H9 (cell line): Measurements from ENCODE around the gene CCR5. TPM values are rescaled to one million over a fixed set of nuclear protein-coding genes. Genes with fewer than 3 reads are reported as not detected.

Experiments
- DNase-seq: peaks from one replicate; pipeline ENCODE4 v3.0.0-alpha.2; 2017
- H2AFZ ChIP-seq: one replicate; pipeline ENCODE4 v1.6.1; 2013; ENCODE audit warnings: mild to moderate bottlenecking, low read length, control low read depth, moderate library complexity
- H2AK5ac ChIP-seq: 2 replicates; pipeline ENCODE4 v1.6.1; 2013; ENCODE audit warnings: low read length, control low read depth, mixed read lengths; ENCODE audit not compliant: insufficient read length
- H2BK120ac ChIP-seq: one replicate; pipeline ENCODE4 v1.6.1; 2013; ENCODE audit warnings: low read depth, mild to moderate bottlenecking, low read length, control low read depth, inconsistent platforms; ENCODE audit not compliant: poor library complexity, severe bottlenecking
- H2BK12ac ChIP-seq: 2 replicates; pipeline ENCODE4 v1.6.1; 2013; ENCODE audit warnings: low read length, control low read depth, mixed read lengths, low read depth; ENCODE audit not compliant: insufficient read length
- H2BK15ac ChIP-seq: 2 replicates; pipeline ENCODE4 v1.6.1; 2013; ENCODE audit warnings: low read depth, low read length, control low read depth
- H2BK20ac ChIP-seq: one replicate; pipeline ENCODE4 v1.6.1; 2013; ENCODE audit warnings: low read depth, mild to moderate bottlenecking, low read length, control low read depth, inconsistent platforms; ENCODE audit not compliant: poor library complexity, severe bottlenecking
- H2BK5ac ChIP-seq: 2 replicates; pipeline ENCODE4 v1.6.1; 2013; ENCODE audit warnings: low read length, control low read depth, mixed read lengths; ENCODE audit not compliant: insufficient read length
- H3K14ac ChIP-seq: 2 replicates; pipeline ENCODE4 v1.6.1; 2013; ENCODE audit warnings: low read length, control low read depth; ENCODE audit not compliant: insufficient read depth
- H3K18ac ChIP-seq: 2 replicates; pipeline ENCODE4 v1.6.1; 2013; ENCODE audit warnings: low read depth, mild to moderate bottlenecking, mixed read lengths, low read length, control low read depth; ENCODE audit not compliant: insufficient read length
- H3K23ac ChIP-seq: 2 replicates; pipeline ENCODE4 v1.6.1; 2013; ENCODE audit warnings: low read length, control low read depth, mixed read lengths, low read depth; ENCODE audit not compliant: insufficient read length
- H3K23me2 ChIP-seq: 2 replicates; pipeline ENCODE4 v1.6.1; 2013; ENCODE audit warnings: low read depth, mild to moderate bottlenecking, mixed read lengths, low read length, control low read depth; ENCODE audit not compliant: insufficient read length, poor library complexity, severe bottlenecking
- H3K27ac ChIP-seq: 2 replicates; pipeline ENCODE4 v1.5.1; 2013; ENCODE audit warnings: low read length, control low read depth, mixed read lengths, low read depth; ENCODE audit not compliant: insufficient read length
- H3K27me3 ChIP-seq: 2 replicates; pipeline ENCODE4 v1.6.1; 2013; ENCODE audit warnings: low read length, control low read depth, inconsistent platforms; ENCODE audit not compliant: insufficient read depth
- H3K4ac ChIP-seq: 2 replicates; pipeline ENCODE4 v1.6.1; 2013; ENCODE audit warnings: low read depth, mild to moderate bottlenecking, control low read depth, inconsistent platforms, low read length, moderate library complexity
- H3K4me1 ChIP-seq: 2 replicates; pipeline ENCODE4 v1.6.1; 2013; ENCODE audit warnings: low read length, control low read depth, inconsistent platforms; ENCODE audit not compliant: insufficient read depth
- H3K4me2 ChIP-seq: 2 replicates; pipeline ENCODE4 v1.6.1; 2013; ENCODE audit warnings: low read length, control low read depth, mixed read lengths; ENCODE audit not compliant: insufficient read length, insufficient read depth
- H3K56ac ChIP-seq: 2 replicates; pipeline ENCODE4 v1.6.1; 2013; ENCODE audit warnings: low read depth, mild to moderate bottlenecking, mixed read lengths, low read length, control low read depth; ENCODE audit not compliant: insufficient read length
- H3K79me1 ChIP-seq: 2 replicates; pipeline ENCODE4 v1.6.1; 2013; ENCODE audit warnings: low read depth, mild to moderate bottlenecking, moderate library complexity, low read length, control low read depth, inconsistent platforms; ENCODE audit not compliant: insufficient read depth, poor library complexity, severe bottlenecking
- H3K79me2 ChIP-seq: 2 replicates; pipeline ENCODE4 v1.6.1; 2013; ENCODE audit warnings: low read length, control low read depth, inconsistent platforms; ENCODE audit not compliant: insufficient read depth
- H3K9ac ChIP-seq: 2 replicates; pipeline ENCODE4 v1.6.1; 2013; ENCODE audit warnings: low read length, control low read depth, mixed read lengths; ENCODE audit not compliant: insufficient read length; ENCODE audit errors: extremely low read depth
- H3K9me3 ChIP-seq: one replicate; pipeline ENCODE4 v1.6.1; 2013; ENCODE audit warnings: low read depth, low read length, inconsistent platforms; ENCODE audit not compliant: control insufficient read depth
- H3T11ph ChIP-seq: one replicate; pipeline ENCODE4 v1.6.1; 2013; ENCODE audit warnings: mild to moderate bottlenecking, low read length, control low read depth, inconsistent platforms
- H4K20me1 ChIP-seq: one replicate; pipeline ENCODE4 v1.6.1; 2013; ENCODE audit not compliant: control insufficient read depth, insufficient read length, insufficient read depth
- H4K5ac ChIP-seq: 2 replicates; pipeline ENCODE4 v1.6.1; 2013; ENCODE audit warnings: low read depth, mild to moderate bottlenecking, mixed read lengths, low read length, control low read depth; ENCODE audit not compliant: insufficient read length
- H4K8ac ChIP-seq: replicated peaks from 2 replicates; pipeline ENCODE4 v1.6.1; 2013; ENCODE audit warnings: low read length, control low read depth, mixed read lengths, low read depth; ENCODE audit not compliant: insufficient read length
- H4K91ac ChIP-seq: 2 replicates; pipeline ENCODE4 v1.6.1; 2013; ENCODE audit warnings: low read depth, mild to moderate bottlenecking, moderate library complexity, mixed read lengths, low read length, control low read depth; ENCODE audit not compliant: insufficient read length
- H3K27ac Mint-ChIP-seq, 3 experiments: 2 replicates in 2 of 3; 3 replicates in 1 of 3; pipeline ENCODE4 v1.8.0; 2020 to 2021; ENCODE audit warnings: mixed read lengths in 3 of 3, mild to moderate bottlenecking in 1 of 3, moderate library complexity in 1 of 3
- H3K27me3 Mint-ChIP-seq: 2 replicates; pipeline ENCODE4 v1.8.0; 2021; ENCODE audit warnings: low read depth, mild to moderate bottlenecking, moderate library complexity, mixed read lengths
- H3K36me3 Mint-ChIP-seq, 3 experiments: 2 replicates in 2 of 3; 3 replicates in 1 of 3; pipeline ENCODE4 v1.8.0; 2020 to 2021; ENCODE audit warnings: low read depth in 3 of 3, mixed read lengths in 3 of 3; ENCODE audit not compliant: insufficient read depth in 1 of 3
- H3K4me1 Mint-ChIP-seq, 2 experiments: 2 replicates each; pipeline ENCODE4 v1.8.0; 2020; ENCODE audit warnings: mixed read lengths in 2 of 2
- H3K4me3 Mint-ChIP-seq, 2 experiments: 2 replicates in 1 of 2; 3 replicates in 1 of 2; pipeline ENCODE4 v1.8.0; 2020 to 2021; ENCODE audit warnings: mild to moderate bottlenecking in 2 of 2, mixed read lengths in 2 of 2, moderate library complexity in 1 of 2
- H3K9me3 Mint-ChIP-seq, 2 experiments: 2 replicates in 1 of 2; 3 replicates in 1 of 2; pipeline ENCODE4 v1.8.0; 2020; ENCODE audit warnings: mild to moderate bottlenecking in 2 of 2, mixed read lengths in 2 of 2, moderate library complexity in 1 of 2
- WGBS: extraction: QIAGEN DNeasy Blood & Tissue Kit; methylation state at CpG from one replicate; pipeline ENCODE4 v1.1.7; 2013; ENCODE audit warnings: missing lambda C conversion rate, low lambda C conversion rate, mixed read lengths; ENCODE audit not compliant: insufficient read length; ENCODE audit errors: extremely low coverage; 5-methylcytosine and 5-hydroxymethylcytosine counted together
- total RNA-seq: library from RNA; stranded (reverse); gene quantifications from 2 replicates; pipeline ENCODE4 v1.2.1, GENCODE V29; 2021
- TF ChIP-seq, protein P1 (sequence below): fragments of 200-600 bp; sonication (generic); conservative IDR thresholded peaks from 3 replicates; pipeline ENCODE4 v1.8.0; 2021; ENCODE audit warnings: antibody characterized with exemption, mild to moderate bottlenecking

Gene CCR5
- total RNA-seq, 1 experiment from 2014 or later = not detected

DNA sequence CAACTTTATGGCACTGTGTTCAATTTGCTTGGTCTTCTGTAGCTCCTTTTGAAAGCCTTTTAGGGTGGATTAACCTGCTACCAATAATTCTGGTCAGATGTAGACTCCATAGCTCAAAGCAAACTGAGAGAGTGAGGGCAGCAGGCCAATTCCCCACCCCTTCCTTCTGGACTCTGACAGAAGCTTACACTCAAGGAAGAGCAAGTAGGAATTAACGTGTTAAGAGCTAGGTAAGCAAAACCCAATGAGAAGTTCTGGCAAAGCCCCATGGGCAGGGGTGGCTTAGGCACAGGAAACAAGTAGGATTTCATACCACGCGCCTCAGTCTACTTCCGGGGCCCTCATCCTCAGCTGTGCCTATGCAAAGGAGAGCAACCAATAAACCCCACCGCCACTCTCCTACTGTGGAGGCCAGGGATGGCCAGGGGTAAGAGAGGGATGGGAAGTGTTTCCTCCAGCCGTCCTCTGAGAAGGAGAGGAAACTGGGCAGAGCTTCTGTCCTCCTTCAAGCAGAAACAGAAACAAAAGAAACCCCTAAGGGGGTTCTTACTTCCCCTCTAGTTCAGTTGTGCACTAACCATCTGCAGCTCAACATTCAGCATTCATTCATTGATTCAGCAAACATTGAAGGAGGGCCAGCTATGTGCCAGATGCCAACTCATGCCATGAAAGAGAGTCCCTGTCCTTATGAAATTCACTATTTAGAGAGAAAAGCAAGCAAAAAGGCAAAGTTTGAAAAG, 12.6 kb downstream of the CCR5 start:
- no peak overlapping the region for H3K23ac ChIP-seq
- whole genome bisulfite sequencing = no CpG with 5 or more reads among the region's 6 CpGs
- H2AFZ ChIP-seq = no peak overlapping the region
- TF ChIP-seq, protein P1, sequence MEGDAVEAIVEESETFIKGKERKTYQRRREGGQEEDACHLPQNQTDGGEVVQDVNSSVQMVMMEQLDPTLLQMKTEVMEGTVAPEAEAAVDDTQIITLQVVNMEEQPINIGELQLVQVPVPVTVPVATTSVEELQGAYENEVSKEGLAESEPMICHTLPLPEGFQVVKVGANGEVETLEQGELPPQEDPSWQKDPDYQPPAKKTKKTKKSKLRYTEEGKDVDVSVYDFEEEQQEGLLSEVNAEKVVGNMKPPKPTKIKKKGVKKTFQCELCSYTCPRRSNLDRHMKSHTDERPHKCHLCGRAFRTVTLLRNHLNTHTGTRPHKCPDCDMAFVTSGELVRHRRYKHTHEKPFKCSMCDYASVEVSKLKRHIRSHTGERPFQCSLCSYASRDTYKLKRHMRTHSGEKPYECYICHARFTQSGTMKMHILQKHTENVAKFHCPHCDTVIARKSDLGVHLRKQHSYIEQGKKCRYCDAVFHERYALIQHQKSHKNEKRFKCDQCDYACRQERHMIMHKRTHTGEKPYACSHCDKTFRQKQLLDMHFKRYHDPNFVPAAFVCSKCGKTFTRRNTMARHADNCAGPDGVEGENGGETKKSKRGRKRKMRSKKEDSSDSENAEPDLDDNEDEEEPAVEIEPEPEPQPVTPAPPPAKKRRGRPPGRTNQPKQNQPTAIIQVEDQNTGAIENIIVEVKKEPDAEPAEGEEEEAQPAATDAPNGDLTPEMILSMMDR = no peak
- no peaks in the 10 kb centered on the region for H3K79me1 ChIP-seq
- H3K9me3 Mint-ChIP-seq = peaks cover 0 to 3% of the 10 kb centered on the region in 2 experiments; a peak in 2 of 5 replicates
- no peak overlapping the region for H4K91ac ChIP-seq
- H2BK15ac ChIP-seq = no peak overlapping the region
- H3K36me3 Mint-ChIP-seq = no peaks in the 10 kb centered on the region
- H3K4me3 Mint-ChIP-seq = no peak overlapping the region
- no peak overlapping the region for H3K18ac ChIP-seq
- no peak overlapping the region for H2BK120ac ChIP-seq
- H3K23me2 ChIP-seq = no peaks in the 10 kb centered on the region
- H4K20me1 ChIP-seq = no peaks in the 10 kb centered on the region
- H3K27me3 ChIP-seq = no peaks in the 10 kb centered on the region
- H3K9me3 ChIP-seq = no peaks in the 10 kb centered on the region
- H4K5ac ChIP-seq = no peak overlapping the region
- H2BK20ac ChIP-seq = no peak overlapping the region
- H2BK5ac ChIP-seq = no peak overlapping the region
- no peak overlapping the region for H3T11ph ChIP-seq
- no peak overlapping the region for H3K27ac ChIP-seq
- no peak overlapping the region for H4K8ac ChIP-seq
- no peak overlapping the region for H3K56ac ChIP-seq
- DNase-seq = no peak
- no peak overlapping the region for H2BK12ac ChIP-seq
- H3K4me1 ChIP-seq = peaks cover 8% of the 10 kb centered on the region; the same call in 1 of the 2 replicates
- no peak overlapping the region for H3K4ac ChIP-seq
- no peak overlapping the region for H3K14ac ChIP-seq
- no peak overlapping the region for H3K9ac ChIP-seq
- no peak overlapping the region for H3K4me2 ChIP-seq
- no peak overlapping the region for H2AK5ac ChIP-seq
- H3K79me2 ChIP-seq = no peaks in the 10 kb centered on the region
- H3K27ac Mint-ChIP-seq = no peak overlapping the region
- H3K27me3 Mint-ChIP-seq = no peaks in the 10 kb centered on the region
- H3K4me1 Mint-ChIP-seq = peaks cover 29 to 30% of the 10 kb centered on the region in 2 experiments
